Keratinocyte (primary cell): ENCODE data around the gene CFAP45.

Experiments
- CTCF ChIP-seq, 3 experiments: IDR thresholded peaks in 1 of 3; conservative IDR thresholded peaks in 1 of 3; optimal IDR thresholded peaks in 1 of 3; 2 replicates in 2 of 3; 3 replicates in 1 of 3; pipeline versions ENCODE3 to v1.5.1; 2011; ENCODE audit warnings: low read length in 3 of 3, mild to moderate bottlenecking in 3 of 3, moderate library complexity in 2 of 3, control low read depth in 1 of 3, inconsistent platforms in 1 of 3; ENCODE audit not compliant: insufficient read depth in 2 of 3; ENCODE audit errors: extremely low read depth in 1 of 3
- EZH2 ChIP-seq: IDR thresholded peaks from one replicate; pipeline ENCODE4 v1.6.1; 2012; ENCODE audit warnings: inconsistent platforms, mild to moderate bottlenecking, low read length, moderate library complexity

- TF ChIP-seq CTCF (optimal IDR thresholded peaks at IDR 0.05 in 1 of 3, IDR thresholded peaks at IDR 0.05 in 1 of 3, conservative IDR thresholded peaks at IDR 0.05 in 1 of 3; ENCODE audit: extremely low read depth in 1 of 3, insufficient read depth in 2 of 3, low read length in 3 of 3) = no peak
- TF ChIP-seq EZH2 = no peak
Measured at GRCh38 chr1:159921700-159922504, 21.9 kb upstream of the CFAP45 start.
